GOT3 (cell line): ENCODE data around the gene GLB1L2.
"Not testable (repeated sequence)": the region's sequence is repeated elsewhere in the genome, so short reads cannot be mapped to it uniquely, and the experiment has no call there.

Experiments
- DNase-seq: peaks from one replicate; lab custom pipeline; 2025; ENCODE audit warnings: mixed read lengths; lab: John Stamatoyannopoulos, UW

The GLB1L2 gene

GRCh38 chr11:134328433-134328832 is 3.4 kb upstream of the GLB1L2 start:
- DNase-seq = no peak

DNA sequence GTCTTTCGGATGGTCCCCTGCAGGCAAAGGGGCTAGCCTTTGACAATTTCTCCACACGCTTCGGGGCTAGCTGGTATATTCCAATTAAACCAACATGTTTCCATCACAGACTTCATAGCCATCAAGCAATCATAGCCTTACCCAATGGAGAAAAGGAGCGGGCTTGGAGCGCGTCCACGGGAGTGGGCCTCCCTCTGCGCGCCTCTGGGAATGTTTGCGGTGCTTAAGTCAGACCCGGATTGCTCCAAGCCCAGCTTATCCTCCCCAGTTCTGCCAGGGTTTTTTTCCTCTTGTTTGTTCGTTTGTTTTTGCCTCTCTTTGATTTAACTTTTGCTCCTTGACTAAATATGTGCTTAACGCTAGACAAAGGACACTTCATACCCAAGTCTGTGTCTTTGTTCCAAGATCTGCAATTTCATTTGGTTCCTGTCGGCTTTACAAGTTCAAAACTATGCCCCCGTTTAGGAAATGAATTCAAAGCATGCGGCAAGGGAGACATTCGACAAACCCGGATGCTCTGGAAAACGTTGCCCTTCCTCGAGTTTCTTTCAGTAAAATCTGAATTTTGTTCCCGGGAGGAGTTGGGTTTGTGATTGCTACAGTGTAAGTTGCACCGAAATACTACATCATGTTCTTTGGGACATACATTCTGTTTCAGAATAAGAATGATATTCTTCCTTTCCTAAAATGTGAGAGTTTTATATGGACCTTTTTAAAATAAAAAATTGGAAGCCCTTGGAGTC is 1.0 kb upstream of the GLB1L2 start:
- DNase-seq = no peak

DNA sequence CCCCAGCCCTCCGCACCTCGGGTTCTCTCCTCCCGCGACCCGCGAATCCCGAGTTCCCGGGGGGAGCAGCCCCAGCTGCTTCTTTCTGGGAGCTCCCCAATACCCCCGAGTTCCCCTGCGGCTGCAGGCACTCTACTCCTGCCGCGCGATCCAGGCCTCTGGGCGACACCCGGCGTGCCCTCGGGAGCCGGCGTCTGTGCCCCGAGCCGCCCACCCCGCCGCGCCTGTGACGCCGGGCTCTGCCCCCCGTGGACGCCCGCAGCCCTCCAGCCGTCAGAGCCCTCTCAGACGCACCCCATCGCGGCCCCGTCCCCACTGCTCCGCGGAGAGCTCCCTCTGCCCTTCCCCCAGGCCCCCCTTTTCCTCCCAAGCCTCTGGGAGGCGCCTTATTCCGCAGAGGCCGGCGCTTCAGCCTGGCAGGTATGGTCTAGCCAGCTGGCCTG is 422 bp downstream of the GLB1L2 start:
- no peak for DNase-seq

DNA sequence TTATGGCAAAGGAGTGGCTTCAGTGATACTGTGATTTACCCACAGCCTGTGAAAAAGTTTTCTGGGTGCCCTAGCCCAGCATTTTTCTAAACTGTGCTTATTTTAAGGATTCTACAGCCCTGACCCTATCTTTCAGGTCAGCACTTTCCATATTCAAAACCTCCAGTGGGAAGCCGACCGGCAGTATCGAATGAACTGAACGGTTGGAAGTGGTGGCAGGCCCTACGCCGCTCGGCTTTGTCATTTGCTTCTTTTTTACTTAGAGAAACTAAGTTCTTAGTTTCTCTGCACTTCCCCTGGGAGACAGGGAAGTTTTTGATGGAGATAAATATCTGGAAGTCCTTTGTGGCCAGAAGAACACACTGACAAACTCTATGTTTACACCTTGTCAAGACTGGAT is 994 bp downstream of the GLB1L2 start:
- no peak for DNase-seq

DNA sequence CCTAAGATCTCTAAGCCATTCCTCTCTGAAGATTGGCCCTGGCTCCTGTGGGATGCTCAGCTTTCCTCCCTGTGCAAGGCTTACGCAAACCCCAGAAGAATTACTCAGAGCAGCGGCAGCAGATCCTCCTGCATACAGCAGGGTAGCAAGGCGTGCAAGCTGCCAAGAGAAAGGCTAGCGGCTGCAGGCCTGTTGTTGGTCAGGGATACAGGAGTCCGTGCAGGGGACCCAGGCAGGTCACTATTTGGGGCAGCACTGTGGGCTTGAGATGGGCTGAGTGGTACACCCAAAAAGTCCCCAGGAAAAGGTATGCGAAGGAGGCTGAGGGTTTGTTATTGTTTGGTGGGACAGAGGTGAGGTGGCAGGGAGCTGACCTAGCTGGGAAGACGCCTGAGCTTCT is 1.5 kb downstream of the GLB1L2 start:
- DNase-seq = no peak

- no peak for DNase-seq
Observed at GRCh38 chr11:134333946-134334345, 2.2 kb downstream of the GLB1L2 start.

GRCh38 chr11:134334796-134335571 is 3.2 kb downstream of the GLB1L2 start:
- DNase-seq = no peak

- no peak for DNase-seq
Observed at GRCh38 chr11:134337051-134337450, 5.3 kb downstream of the GLB1L2 start.

- no peak for DNase-seq
Observed at GRCh38 chr11:134338068-134338467, 6.3 kb downstream of the GLB1L2 start.

GRCh38 chr11:134338654-134339053 is 6.9 kb downstream of the GLB1L2 start:
- no peak for DNase-seq

- no peak for DNase-seq
Observed at GRCh38 chr11:134339756-134340155, 8.0 kb downstream of the GLB1L2 start.

- DNase-seq = no peak
Observed at GRCh38 chr11:134340354-134340964, 8.7 kb downstream of the GLB1L2 start.

DNA sequence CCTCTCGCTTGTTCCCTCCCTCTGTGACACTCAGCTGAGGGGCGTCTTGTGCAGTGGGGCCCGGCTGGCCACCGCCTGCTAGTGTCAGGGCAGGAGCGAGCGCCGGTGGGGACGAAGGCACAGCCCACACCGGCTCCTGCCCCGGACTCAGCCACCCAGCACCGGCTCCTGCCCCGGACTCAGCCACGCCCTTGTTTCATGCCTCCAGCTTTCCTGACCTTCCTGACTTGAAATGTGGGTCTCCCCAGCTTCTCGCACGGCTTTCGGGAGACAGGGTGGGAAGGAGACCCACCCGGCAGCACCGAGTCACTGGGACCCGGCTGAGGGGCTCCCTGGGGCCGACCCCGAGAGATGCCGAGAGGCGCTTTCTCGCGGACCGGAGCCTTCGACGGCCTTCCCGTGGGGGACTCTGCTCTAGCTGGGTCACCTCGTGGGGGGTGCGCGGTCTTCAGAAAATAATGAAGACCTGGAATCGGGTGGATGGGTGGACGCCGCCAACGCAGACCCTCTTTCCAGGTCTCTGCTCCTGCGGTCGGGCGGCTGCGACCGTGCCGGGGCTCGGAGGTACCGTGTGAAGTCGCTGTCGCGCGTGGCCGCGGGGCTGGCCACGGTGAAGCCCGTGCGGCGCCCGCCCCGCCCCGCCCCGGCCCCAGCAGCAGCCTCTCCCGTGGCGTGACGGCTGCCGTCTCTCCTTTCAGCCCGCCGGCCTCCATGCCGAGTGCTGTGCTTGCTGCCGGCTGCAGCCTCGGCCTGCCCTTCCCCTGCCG is 10.2 kb downstream of the GLB1L2 start:
- no peak for DNase-seq

GRCh38 chr11:134342572-134343340 is 11.0 kb downstream of the GLB1L2 start:
- no peak for DNase-seq

- no peak for DNase-seq
Observed at GRCh38 chr11:134343646-134344045, 11.9 kb downstream of the GLB1L2 start.

DNA sequence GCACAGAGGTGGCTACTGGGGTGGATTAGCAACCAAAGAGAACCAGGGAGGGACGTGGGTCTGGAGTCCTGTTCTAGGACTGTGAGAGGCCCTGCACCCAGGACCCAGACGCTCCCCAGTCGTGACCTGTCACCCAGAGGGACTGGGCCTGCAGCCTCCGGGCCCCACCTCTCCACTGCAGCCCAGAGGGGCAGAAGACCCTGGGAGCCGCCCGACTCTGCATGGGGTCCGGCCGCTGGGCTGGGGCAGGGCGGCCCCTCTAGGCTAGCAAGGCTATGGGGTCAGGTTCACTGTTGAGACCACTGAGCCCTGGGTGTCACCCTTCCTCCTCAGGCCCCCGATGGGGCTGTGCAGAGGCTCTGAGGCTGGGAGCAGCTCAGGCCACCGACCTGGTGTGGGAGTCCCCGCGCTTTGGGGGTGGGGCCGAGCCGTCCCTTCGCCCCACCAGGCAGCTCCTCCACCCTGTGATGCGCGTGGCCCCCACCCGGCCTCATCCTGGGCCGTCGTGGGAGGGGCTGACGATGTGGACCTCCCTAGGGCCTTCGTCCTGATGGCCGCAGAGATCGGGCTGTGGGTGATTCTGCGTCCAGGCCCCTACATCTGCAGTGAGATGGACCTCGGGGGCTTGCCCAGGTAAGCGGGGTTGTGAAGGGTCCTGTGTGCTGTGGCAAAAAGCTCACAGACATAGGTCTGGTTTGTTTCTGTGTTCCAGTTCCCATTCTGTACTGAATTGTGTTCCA is 12.9 kb downstream of the GLB1L2 start:
- not testable (repeated sequence) for DNase-seq

DNA sequence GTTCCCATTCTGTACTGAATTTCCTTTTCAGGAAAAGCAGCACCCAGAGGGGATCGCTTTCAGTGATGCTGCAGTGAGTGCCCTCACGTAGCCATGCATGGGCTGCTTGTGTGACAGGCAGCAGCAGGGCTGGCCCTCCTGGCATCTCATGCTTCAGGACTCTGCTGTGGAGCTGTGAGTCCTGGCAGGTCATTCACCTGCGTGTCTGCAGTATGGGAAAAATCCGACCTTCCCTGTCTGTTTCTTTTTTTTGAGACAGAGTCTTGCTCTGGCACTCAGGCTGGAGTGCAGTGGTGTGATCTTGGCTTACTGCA is 13.4 kb downstream of the GLB1L2 start:
- DNase-seq = no peak

- DNase-seq = no peak
Observed at GRCh38 chr11:134346101-134346975, 14.6 kb downstream of the GLB1L2 start.

- DNase-seq = no peak
Observed at GRCh38 chr11:134346976-134347350, 15.2 kb downstream of the GLB1L2 start.

- no peak for DNase-seq
Observed at GRCh38 chr11:134347441-134347840, 15.7 kb downstream of the GLB1L2 start.
